DMS114 treated with DMSO at 0.1 percent for 48 hours (cell line): ENCODE data around the gene POU2F2.
A peak's percentile ranks its signal among the peaks of the same experiment; 100 is the strongest.

Experiments
- DNase-seq: peaks from one replicate; lab custom pipeline; 2025; ENCODE audit not compliant: unreplicated experiment; lab: John Stamatoyannopoulos, UW

Gene POU2F2

GRCh38 chr19:42126574-42126973, 5.7 kb downstream of the POU2F2 start:
- DNase-seq, result no peak

DNA sequence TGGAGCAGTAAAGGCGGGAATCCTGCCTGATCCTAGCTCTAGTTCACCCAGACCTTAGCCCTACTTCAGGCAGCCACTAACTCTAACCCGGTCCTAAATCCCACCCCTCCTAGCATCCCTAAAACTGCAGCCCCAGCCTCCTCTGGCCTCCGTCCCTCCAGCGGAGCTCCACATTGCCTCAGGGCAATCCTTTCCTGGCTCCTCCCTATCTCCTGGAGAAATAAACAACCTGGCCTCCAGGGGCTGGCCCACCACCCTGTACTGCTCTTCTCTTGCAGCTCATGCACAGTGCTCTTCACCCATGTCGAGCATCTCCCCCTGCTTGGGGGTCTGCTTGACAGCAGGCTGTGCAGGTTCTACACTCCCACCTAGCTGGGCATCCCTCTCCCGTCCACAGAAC, 6.7 kb downstream of the POU2F2 start:
- DNase-seq, result no peak

DNA sequence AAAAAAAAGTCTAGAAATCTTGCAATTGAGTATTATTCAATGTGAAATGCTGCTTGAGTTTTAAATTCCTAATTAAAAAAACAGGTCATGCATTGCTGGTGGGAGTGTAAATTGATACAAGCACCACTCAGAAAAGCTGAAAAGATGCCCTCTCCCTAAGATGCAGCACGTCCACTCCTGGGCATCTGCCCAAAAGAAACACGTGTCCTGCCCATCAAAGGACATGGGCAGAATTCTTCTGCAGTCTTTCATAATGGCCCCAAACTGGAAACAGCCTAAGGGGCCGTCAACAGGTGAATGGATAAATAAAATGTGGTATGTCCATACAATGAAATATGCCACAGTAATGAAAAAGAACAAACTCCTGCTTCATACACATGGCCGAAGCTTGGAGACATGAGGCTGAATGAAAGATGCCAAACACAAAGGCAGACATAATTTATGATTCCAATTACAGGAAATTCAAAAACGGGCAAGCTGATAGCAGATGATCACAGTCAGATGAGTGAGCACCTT, 7.8 kb downstream of the POU2F2 start:
- no peak for DNase-seq

DNA sequence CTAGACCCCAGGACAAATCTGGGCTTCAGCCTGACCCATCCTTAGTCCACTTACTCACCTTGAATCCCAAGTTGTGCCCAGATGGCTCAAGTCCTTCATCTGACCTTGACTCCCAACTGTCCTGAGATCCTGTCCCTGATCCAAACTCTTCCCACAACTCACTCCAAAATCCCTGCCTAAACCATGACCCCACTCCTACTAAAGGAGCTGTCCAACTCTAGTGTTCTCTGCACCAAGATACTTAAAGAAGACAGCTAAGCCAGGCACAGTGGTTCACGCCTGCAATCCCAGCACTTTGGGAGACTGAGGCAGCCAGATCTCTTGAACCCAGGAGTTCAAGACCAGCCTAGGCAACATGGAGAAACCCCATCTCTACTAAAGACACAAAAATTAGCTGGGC, 8.5 kb downstream of the POU2F2 start:
- DNase-seq, result no peak

DNA sequence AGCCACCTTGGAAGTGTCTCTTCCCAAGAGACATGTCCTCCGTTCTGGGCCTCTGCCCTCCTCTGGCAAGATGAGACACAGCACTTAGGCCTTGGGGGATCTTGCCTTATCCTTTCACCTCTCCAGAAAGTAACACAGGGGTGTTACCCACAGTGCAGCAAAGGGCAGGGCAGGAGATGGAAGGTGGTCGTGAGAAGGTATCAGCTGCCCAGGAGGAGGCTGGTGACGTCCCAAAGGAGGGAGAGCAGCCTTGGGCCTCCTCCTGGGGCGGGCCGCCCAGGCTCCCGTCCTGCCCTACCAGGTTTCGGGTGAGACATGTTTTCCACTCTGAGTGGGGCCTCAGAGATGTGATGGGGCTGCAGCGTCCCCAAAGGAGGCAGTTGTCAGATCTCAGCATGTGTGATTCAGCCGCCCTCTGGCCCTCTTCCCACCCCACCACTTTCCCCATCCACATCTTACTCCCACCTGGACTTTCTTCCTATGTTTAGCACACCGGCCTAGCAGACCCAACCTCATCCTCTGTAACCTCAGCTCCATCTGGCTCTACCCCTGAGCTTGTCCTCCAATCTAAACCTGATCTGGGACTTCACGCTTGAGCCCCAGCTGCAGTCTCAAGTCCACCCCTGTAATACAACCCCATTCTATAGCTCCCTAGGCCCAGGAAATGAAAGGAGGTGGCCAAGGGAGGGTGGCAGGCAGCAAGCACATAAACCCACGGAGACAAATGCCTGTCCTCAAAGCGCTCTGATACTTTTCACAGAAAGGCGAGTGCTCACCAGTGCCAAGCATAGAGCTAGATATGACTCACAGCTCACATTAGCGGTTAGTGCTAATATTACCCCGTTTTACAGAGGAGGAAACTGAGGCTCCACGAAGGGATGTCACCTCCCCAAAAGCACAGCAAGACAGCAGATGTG, 9.3 kb downstream of the POU2F2 start:
- no peak for DNase-seq

GRCh38 chr19:42121656-42122069, 10.6 kb downstream of the POU2F2 start:
- no peak for DNase-seq

GRCh38 chr19:42121036-42121621, 11.1 kb downstream of the POU2F2 start:
- no peak for DNase-seq

DNA sequence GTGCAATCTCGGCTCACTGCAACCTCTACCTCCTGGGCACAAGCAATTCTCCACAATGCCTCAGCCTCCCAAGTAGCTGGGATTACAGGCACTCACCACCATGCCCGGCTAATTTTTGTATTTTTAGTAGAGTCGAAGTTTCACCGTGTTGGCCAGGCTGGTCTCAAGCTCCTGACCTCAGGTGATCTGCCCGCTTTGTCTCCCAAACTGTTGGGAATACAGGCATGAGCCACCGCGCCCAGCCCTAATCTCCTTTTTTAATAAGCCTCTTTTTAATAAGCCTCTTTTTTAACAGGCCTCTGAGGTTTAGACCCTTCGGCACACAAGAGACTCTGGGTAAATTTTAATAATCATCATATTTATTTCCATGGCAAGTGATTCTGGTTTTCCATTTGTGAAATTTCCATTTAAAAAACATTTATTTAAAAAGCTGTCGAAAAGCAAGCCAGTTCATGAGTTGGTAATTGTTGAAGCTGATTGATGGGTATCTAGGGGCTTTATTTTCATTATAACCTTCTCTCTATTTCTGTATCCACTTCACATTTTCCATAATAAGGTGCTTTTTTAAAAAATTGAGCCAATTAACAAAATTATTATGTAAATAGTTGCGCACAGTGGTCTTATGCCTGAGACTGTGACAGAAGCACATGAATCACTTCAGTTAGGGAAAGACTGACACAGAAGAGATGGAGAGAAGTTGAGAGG, 11.8 kb downstream of the POU2F2 start:
- DNase-seq, result no peak

DNA sequence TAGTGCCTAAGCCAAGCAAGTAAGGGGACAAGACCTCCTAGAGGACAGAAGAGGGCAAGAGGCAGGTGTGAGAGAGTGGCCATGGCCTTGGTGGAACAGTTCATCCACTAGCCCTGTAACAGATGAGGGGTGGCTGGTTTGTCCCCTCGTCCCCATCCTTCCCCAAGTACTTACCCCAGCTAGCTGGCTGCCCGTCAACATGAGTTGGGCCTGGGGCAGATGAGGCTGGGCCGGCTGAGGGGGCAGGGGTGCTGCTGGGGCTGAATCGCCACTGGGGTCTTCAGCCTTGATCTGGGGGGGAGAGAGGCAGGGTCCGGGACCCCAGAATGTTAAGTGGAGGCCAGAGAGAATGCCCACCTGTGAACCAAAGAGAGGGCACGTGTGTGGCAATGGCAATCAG, 15.2 kb downstream of the POU2F2 start:
- DNase-seq, result no peak

DNA sequence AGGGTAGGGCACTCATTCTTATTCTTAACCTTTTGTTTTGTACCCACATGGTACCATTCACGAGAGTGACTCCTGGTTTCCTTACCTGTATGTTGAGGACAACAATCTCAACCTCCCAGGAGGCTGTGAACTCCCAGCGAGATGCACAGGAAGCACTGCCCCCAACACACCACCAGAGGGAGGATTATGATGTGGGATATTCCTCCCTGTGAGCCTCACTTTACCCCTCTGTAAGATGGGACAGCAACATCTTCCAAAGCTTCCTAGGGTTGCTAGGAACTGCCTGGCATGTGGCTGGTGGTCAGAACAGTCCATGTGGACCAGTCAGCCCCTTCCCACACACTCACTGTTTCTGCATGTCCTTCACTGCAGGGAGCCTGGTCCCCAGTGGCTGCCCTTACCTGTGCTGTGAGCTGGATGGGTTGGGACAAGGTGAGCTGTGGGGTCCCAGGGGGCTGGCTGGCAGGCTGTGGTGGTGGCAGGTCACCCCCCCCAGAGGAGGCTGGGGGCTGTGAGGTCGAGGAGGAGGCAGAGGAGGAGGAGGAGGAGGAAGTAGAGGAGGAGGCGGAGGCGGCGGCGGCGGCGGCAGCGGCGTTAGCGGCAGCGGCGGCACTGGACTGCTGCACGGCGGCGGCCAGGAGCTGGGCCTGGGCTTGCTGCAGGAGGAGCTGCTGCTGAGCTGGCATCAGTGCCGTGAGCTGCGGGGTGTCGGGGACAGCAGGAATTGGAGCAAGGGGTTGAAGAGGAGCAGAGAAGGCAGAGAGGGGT, 15.8 kb downstream of the POU2F2 start:
- no peak for DNase-seq

GRCh38 chr19:42115705-42116104, 16.5 kb downstream of the POU2F2 start:
- DNase-seq, result no peak

DNA sequence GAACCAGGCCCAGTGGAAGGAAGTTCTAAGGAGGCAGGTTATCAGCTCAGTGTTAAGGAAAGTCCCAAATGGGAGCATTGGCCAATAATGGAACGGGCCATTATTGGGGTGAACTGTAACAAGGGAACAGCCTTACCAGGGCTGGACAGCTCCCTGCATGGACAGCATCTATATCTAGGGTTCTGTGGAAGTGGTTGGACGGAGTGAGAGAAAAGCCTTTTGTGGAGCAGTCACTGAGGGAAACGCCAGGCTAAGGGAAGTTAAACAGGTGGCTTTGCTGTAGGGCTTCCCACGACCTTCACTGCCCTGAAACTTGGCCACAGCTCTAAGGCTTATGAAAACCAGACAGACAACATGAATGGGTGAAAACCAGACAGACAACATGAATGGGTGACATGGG, 17.0 kb downstream of the POU2F2 start:
- no peak for DNase-seq

DNA sequence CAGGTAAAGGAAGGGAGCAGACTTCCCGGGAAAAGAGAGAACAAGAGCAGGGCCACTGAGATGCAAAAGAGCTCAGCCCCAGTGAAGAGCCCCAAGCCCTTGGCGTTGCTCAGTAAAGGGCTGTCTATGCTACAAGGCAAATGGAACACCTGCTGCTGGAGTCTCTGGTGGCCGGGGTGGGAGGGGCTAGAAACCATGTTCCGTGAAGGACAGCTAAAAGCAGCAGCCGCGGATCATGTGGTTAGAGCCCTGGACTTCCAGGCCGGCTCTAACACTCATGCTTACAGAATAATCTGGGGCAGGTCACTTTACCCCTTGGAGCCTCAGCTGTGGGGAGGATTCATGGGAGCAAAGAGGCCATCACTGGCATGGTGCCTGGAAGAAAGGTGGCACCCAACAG, 17.8 kb downstream of the POU2F2 start:
- no peak for DNase-seq

DNA sequence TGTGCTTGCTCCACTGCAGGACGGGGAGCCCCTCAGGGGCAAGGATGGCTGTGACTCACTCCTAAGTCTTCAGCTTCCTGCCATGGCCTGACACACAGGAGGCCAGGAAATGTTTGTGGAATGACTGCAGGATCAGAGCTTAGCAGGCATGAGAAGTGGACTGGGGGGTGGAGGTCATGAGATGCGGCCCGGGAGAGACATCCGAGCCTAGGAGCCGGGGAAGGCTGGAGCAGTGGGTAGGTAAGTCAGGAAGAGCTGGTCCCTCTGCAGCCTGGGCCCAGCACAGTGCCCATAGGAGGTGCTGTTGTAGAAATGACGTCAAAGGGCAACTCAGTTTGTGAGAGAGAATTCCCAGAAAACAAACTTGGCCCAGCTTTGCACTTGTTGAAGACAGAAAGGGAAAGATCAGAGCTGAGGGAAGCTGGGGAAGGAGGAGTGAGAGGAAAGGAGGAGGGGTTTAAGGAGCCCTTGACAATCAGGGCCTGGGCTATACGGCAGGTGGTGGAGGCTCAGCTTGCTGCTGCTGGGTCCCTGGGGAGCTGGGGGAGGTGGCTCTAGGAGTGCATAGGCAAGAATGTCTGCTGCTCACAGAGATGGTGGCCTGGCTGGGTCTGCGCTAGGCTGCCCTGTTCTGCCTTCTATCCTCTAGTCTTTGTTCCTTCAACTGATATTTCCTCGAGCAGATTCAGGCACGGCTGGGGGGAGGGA, 18.5 kb downstream of the POU2F2 start:
- DNase-seq, result no peak

DNA sequence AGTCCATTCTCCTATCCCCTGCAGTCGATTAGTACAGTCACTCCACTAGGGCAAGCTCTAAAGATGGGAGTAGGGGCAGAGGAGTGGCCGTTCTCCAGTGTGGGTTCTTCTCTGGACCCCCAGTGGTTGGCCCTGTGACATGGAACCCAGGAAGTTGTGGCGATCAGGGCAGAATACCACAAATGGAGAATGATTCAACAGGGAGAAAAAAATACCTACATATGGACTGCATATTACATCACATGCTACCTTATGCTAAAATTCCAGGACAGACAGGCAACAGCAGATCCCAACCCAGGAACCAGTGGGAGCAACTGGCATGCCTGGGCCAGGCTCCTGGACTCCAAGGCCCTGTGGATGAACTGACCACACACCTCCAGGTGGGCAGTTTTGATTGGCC, 20.4 kb downstream of the POU2F2 start:
- no peak for DNase-seq

DNA sequence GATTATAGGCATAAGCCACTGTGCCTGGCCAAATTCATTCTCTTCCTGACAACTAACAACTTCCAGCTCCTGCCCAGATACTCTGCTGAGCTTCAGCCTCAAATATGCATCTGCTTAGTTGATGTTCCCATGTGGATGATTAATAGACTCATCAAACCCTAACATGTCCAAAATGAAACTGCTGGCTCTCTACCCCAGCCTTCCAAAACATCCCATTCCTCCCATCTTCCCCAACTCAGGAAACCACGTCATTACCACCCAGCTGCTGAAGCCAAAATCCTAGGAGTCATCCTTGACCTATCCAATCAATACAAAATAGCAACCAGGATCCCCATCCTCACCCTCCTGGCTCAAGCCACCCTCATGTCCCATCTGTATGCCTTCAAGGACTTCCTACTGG, 20.9 kb downstream of the POU2F2 start:
- DNase-seq, result no peak

DNA sequence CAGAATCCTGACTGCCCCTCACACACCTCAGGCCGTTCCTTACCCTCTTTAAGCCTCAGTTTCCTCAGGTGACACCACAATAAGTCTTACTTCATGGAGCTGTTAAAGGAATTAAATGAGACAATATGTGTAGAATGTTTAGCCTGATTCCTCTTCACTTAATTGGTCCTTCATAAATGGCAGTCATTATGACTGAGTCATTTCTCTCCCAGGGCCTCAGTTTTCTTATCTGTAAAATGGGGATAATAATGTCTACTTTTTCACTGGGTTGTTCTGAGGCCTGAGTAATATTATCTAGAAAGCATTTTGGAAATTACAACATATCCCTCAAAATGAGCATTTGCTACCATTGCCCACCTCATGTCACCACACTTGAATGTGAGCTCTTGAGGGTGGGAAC, 21.6 kb downstream of the POU2F2 start:
- no peak for DNase-seq

- DNase-seq, result no peak
These were observed 22.4 kb downstream of the POU2F2 start for GRCh38 chr19:42109896-42110295.

GRCh38 chr19:42108527-42109389, 23.5 kb downstream of the POU2F2 start:
- DNase-seq, result peak; percentile 73
